HG03558 (cell line): ENCODE measurements around the gene GAS2L1.
"Not testable (repeated sequence)": the region's sequence is repeated elsewhere in the genome, so short reads cannot be mapped to it uniquely, and the experiment has no call there.

ENCODE experiments used
- ATAC-seq: cut with Tn5 transposase; IDR thresholded peaks from one replicate; pipeline ENCODE4 v1.9.1; 2021; ENCODE audit warnings: moderate number of reproducible peaks; ENCODE audit not compliant: unreplicated experiment; ENCODE audit errors: extremely low read depth

GAS2L1 gene

GRCh38 chr22:29339381-29340235 is 33.2 kb downstream of the GAS2L1 start:
- no peak for ATAC-seq

GRCh38 chr22:29340566-29340965 is 34.1 kb downstream of the GAS2L1 start:
- no peak for ATAC-seq

- no peak for ATAC-seq
Observed at GRCh38 chr22:29341056-29341848, 34.8 kb downstream of the GAS2L1 start.

GRCh38 chr22:29341849-29342127 is 35.3 kb downstream of the GAS2L1 start:
- ATAC-seq: no peak

- no peak for ATAC-seq
Observed at GRCh38 chr22:29342177-29342576, 35.7 kb downstream of the GAS2L1 start.

- no peak for ATAC-seq
Observed at GRCh38 chr22:29342577-29343312, 36.3 kb downstream of the GAS2L1 start.

GRCh38 chr22:29343313-29343805 is 36.9 kb downstream of the GAS2L1 start:
- no peak for ATAC-seq

GRCh38 chr22:29344137-29344536 is 37.7 kb downstream of the GAS2L1 start:
- ATAC-seq: no peak

GRCh38 chr22:29344889-29345288 is 38.4 kb downstream of the GAS2L1 start:
- ATAC-seq: not testable (repeated sequence)

GRCh38 chr22:29345932-29346331 is 39.5 kb downstream of the GAS2L1 start:
- no peak for ATAC-seq

- no peak for ATAC-seq
Observed at GRCh38 chr22:29346659-29347058, 40.2 kb downstream of the GAS2L1 start.

- no peak for ATAC-seq
Observed at GRCh38 chr22:29348041-29348440, 41.6 kb downstream of the GAS2L1 start.

- no peak for ATAC-seq
Observed at GRCh38 chr22:29348956-29349355, 42.5 kb downstream of the GAS2L1 start.

- ATAC-seq: no peak
Observed at GRCh38 chr22:29351042-29351441, 44.6 kb downstream of the GAS2L1 start.

- ATAC-seq: no peak
Observed at GRCh38 chr22:29351891-29352290, 45.4 kb downstream of the GAS2L1 start.

GRCh38 chr22:29352778-29353177 is 46.3 kb downstream of the GAS2L1 start:
- no peak for ATAC-seq

GRCh38 chr22:29353286-29353685 is 46.8 kb downstream of the GAS2L1 start:
- no peak for ATAC-seq

- no peak for ATAC-seq
Observed at GRCh38 chr22:29353860-29354259, 47.4 kb downstream of the GAS2L1 start.

GRCh38 chr22:29357193-29357890 is 50.9 kb downstream of the GAS2L1 start:
- not testable (repeated sequence) for ATAC-seq

GRCh38 chr22:29359469-29359868 is 53.0 kb downstream of the GAS2L1 start:
- no peak for ATAC-seq
